CD4-positive, alpha-beta T cell (primary cell): ENCODE results near the gene PTPN23. TPM values are rescaled to one million over a fixed set of nuclear protein-coding genes. Genes with fewer than 3 reads are reported as not detected.
A peak's percentile ranks its signal among the peaks of the same experiment; 100 is the strongest.

ENCODE experiments used
- ATAC-seq: fragments of 200-7000 bp; cut with Tn5 transposase; one replicate; pipeline ENCODE4 v1.10.0; 2022; ENCODE audit warnings: mild to moderate bottlenecking; ENCODE audit not compliant: poor library complexity
- CTCF ChIA-PET: fragments of 350-600 bp; sonication (Branson Sonifier 250); formaldehyde crosslinking; loops from one replicate; lab custom pipeline; 2021; ENCODE audit warnings: antibody characterized with exemption, inconsistent platforms; lab: Charles Lee
- POLR2A ChIA-PET: fragments of 350-600 bp; sonication (Branson Sonifier 250); formaldehyde crosslinking; loops from one replicate; lab custom pipeline; 2021; ENCODE audit warnings: antibody characterized with exemption, inconsistent platforms; lab: Charles Lee
- DNase-seq, 14 experiments: peaks; one replicate each; pipeline ENCODE4 v3.0.0-alpha.2; 2013 to 2020; ENCODE audit warnings: mixed read lengths in 2 of 14
- H3K27ac ChIP-seq, 2 donors: one replicate each; pipeline versions ENCODE4 v1.5.1 to v1.7.0; 2013; ENCODE audit warnings: low read length in 2 of 2, low read depth in 1 of 2, mild to moderate bottlenecking in 1 of 2
- H3K27me3 ChIP-seq, 2 experiments: 1 replicate in 1 of 2; 2 replicates in 1 of 2; pipeline versions ENCODE4 v1.6.1 to v1.7.0; 2013; ENCODE audit warnings: low read length in 2 of 2, control low read depth in 1 of 2, mild to moderate bottlenecking in 1 of 2, moderate library complexity in 1 of 2; ENCODE audit not compliant: insufficient read depth in 2 of 2, control insufficient read depth in 1 of 2
- H3K36me3 ChIP-seq: one replicate; pipeline ENCODE4 v1.6.1; 2013; ENCODE audit warnings: low read length, control low read depth; ENCODE audit not compliant: insufficient read depth
- H3K4me1 ChIP-seq: one replicate; pipeline ENCODE4 v1.6.1; 2013; ENCODE audit warnings: low read length, control low read depth; ENCODE audit not compliant: insufficient read depth
- H3K4me3 ChIP-seq: one replicate; pipeline ENCODE4 v1.5.1; 2013; ENCODE audit warnings: mild to moderate bottlenecking, low read length, moderate library complexity
- H3K9me3 ChIP-seq, 2 experiments: 1 replicate in 1 of 2; 2 replicates in 1 of 2; pipeline versions ENCODE4 v1.6.1 to v1.7.0; 2013; ENCODE audit warnings: low read length in 2 of 2, mild to moderate bottlenecking in 2 of 2, control low read depth in 1 of 2, moderate library complexity in 1 of 2; ENCODE audit not compliant: control insufficient read depth in 1 of 2, insufficient read depth in 1 of 2
- H3K27ac Mint-ChIP-seq: one replicate; pipeline ENCODE4 v1.8.0; 2020; ENCODE audit warnings: mixed read lengths
- H3K27me3 Mint-ChIP-seq: one replicate; pipeline ENCODE4 v1.8.0; 2021; ENCODE audit warnings: mixed read lengths
- H3K36me3 Mint-ChIP-seq: one replicate; pipeline ENCODE4 v1.8.0; 2021; ENCODE audit warnings: low read depth, mixed read lengths
- H3K4me1 Mint-ChIP-seq: one replicate; pipeline ENCODE4 v1.8.0; 2021; ENCODE audit warnings: low read depth, mixed read lengths
- H3K4me3 Mint-ChIP-seq: one replicate; pipeline ENCODE4 v1.8.0; 2020; ENCODE audit warnings: mild to moderate bottlenecking, mixed read lengths
- H3K9me3 Mint-ChIP-seq: one replicate; pipeline ENCODE4 v1.8.0; 2020; ENCODE audit warnings: mixed read lengths
- CTCF ChIP-seq: fragments of 200-600 bp; IDR thresholded peaks from one replicate; pipeline ENCODE4 v1.8.0; 2022; ENCODE audit warnings: antibody characterized with exemption, mild to moderate bottlenecking
- intact Hi-C, 2 experiments: fragments of 100-400 bp; cut with DNase I in 1 of 2; cut with micrococcal nuclease in 1 of 2; formaldehyde crosslinking; loops; one replicate each; pipeline versions ENCODE4 v1.15.1 to v1.9.0; 2023 to 2025; cut with DNase I, micrococcal nuclease
- total RNA-seq, 174 experiments: library from RNA in 2 of 174; stranded (reverse) in 2 of 174; gene quantifications; one replicate each; pipeline ENCODE4 v1.2.3 and lab custom pipeline; 2021 to 2026

PTPN23 gene
- total RNA-seq, 2 experiments from 2014 or later, result 27.3 to 35.7 TPM

- Histone ChIP-seq H3K27me3 (no peaks in the 10 kb centered on the region), H3K27ac (no peak overlapping the region), H3K4me3 (no peak overlapping the region), H3K4me1 (peaks cover 3% of the 10 kb centered on the region), H3K9me3 (no peaks in the 10 kb centered on the region), H3K36me3 (peaks cover 64% of the 10 kb centered on the region)
- ATAC-seq (no peak), DNase-seq (no peak)
- no peak for TF ChIP-seq CTCF
- Mint-ChIP-seq H3K9me3 (no peaks in the 10 kb centered on the region), H3K36me3 (peaks cover 42% of the 10 kb centered on the region), H3K4me1 (peaks cover 4% of the 10 kb centered on the region), H3K27me3 (no peaks in the 10 kb centered on the region), H3K27ac (no peak overlapping the region), H3K4me3 (no peak overlapping the region)
- ChIA-PET CTCF (no interaction called here), POLR2A (interaction anchor here (1.0 kb wide), 1 partner anchor 13 kb away, joined by 3 read pairs; no protein-coding TSS in a partner anchor)
- intact Hi-C loops, result no loop called here
Measured at GRCh38 chr3:47404955-47405790, 24.4 kb downstream of the PTPN23 start.

GRCh38 chr3:47405820-47406761 is 25.3 kb downstream of the PTPN23 start:
- intact Hi-C loops, result no loop called here
- ATAC-seq, result no peak
- POLR2A ChIA-PET, result no interaction called here
- Histone ChIP-seq H3K4me1 (peaks cover 3% of the 10 kb centered on the region), H3K4me3 (no peak overlapping the region), H3K36me3 (peaks cover 68% of the 10 kb centered on the region), H3K27ac (no peak overlapping the region), H3K27me3 (no peaks in the 10 kb centered on the region), H3K9me3 (no peaks in the 10 kb centered on the region)
- CTCF ChIA-PET, result no interaction called here
- peak in 1 of 14 experiments; percentile 15 for DNase-seq
- Mint-ChIP-seq H3K27ac (no peak overlapping the region), H3K4me3 (no peak overlapping the region), H3K27me3 (no peaks in the 10 kb centered on the region), H3K36me3 (peaks cover 40% of the 10 kb centered on the region), H3K9me3 (no peaks in the 10 kb centered on the region), H3K4me1 (peaks cover 4% of the 10 kb centered on the region)
- no peak for TF ChIP-seq CTCF

- ChIA-PET CTCF (interaction anchor here (0.6 kb wide), 1 partner anchor 17 kb away, joined by 3 read pairs; no protein-coding TSS in a partner anchor), POLR2A (no interaction called here)
- H3K27me3 Mint-ChIP-seq, result no peaks in the 10 kb centered on the region
- no peaks in the 10 kb centered on the region for H3K4me1 Mint-ChIP-seq
- no peaks in the 10 kb centered on the region for H3K9me3 Mint-ChIP-seq
- no peak overlapping the region for H3K27ac ChIP-seq
- H3K27ac Mint-ChIP-seq, result no peak overlapping the region
- intact Hi-C loops, result no loop called here
- no peak for TF ChIP-seq CTCF
- no peak overlapping the region for H3K4me3 Mint-ChIP-seq
- no peaks in the 10 kb centered on the region for H3K27me3 ChIP-seq
- peaks cover 38% of the 10 kb centered on the region for H3K36me3 Mint-ChIP-seq
- peaks cover 3% of the 10 kb centered on the region for H3K4me1 ChIP-seq
- H3K9me3 ChIP-seq, result no peaks in the 10 kb centered on the region
- DNase-seq, result no peak
- ATAC-seq, result no peak
- peaks cover 71% of the 10 kb centered on the region for H3K36me3 ChIP-seq
- no peak overlapping the region for H3K4me3 ChIP-seq
Measured at GRCh38 chr3:47406762-47407149, 25.9 kb downstream of the PTPN23 start.
